Stimulated activated naive B cell treated with anti-CD40 and anti-IgM and Interleukin-4, amounts not matched to agents 10 μg/mL and 1 μg/mL and 100 μg/mL, for 72 hours (primary cell): ENCODE data around the gene MYT1.
"Not testable (repeated sequence)": the region's sequence is repeated elsewhere in the genome, so short reads cannot be mapped to it uniquely, and the experiment has no call there.

ENCODE experiments used
- ATAC-seq, 2 donors: fragments of 150-1000 bp; cut with Tn5 transposase; replicated peaks; 2 replicates each; pipeline ENCODE4 v1.10.0; 2021; ENCODE audit warnings: moderate library complexity in 1 of 2
- DNase-seq: peaks from one replicate; pipeline ENCODE4 v3.0.0; 2021
- H3K27ac Mint-ChIP-seq: one replicate; pipeline ENCODE4 v1.8.0; 2022; ENCODE audit warnings: mild to moderate bottlenecking, mixed read lengths
- H3K27me3 Mint-ChIP-seq, 2 donors: one replicate each; pipeline ENCODE4 v1.8.0; 2022; ENCODE audit warnings: mixed read lengths in 2 of 2
- H3K36me3 Mint-ChIP-seq, 2 donors: one replicate each; pipeline ENCODE4 v1.8.0; 2022; ENCODE audit warnings: mixed read lengths in 2 of 2, mild to moderate bottlenecking in 1 of 2
- H3K4me1 Mint-ChIP-seq, 2 donors: one replicate each; pipeline ENCODE4 v1.8.0; 2022; ENCODE audit warnings: mixed read lengths in 2 of 2, mild to moderate bottlenecking in 1 of 2
- H3K4me3 Mint-ChIP-seq, 2 donors: one replicate each; pipeline ENCODE4 v1.8.0; 2022; ENCODE audit warnings: mild to moderate bottlenecking in 2 of 2, mixed read lengths in 2 of 2, moderate library complexity in 1 of 2
- H3K9me3 Mint-ChIP-seq, 2 donors: one replicate each; pipeline ENCODE4 v1.8.0; 2022; ENCODE audit warnings: mixed read lengths in 2 of 2, mild to moderate bottlenecking in 1 of 2

The MYT1 gene

DNA sequence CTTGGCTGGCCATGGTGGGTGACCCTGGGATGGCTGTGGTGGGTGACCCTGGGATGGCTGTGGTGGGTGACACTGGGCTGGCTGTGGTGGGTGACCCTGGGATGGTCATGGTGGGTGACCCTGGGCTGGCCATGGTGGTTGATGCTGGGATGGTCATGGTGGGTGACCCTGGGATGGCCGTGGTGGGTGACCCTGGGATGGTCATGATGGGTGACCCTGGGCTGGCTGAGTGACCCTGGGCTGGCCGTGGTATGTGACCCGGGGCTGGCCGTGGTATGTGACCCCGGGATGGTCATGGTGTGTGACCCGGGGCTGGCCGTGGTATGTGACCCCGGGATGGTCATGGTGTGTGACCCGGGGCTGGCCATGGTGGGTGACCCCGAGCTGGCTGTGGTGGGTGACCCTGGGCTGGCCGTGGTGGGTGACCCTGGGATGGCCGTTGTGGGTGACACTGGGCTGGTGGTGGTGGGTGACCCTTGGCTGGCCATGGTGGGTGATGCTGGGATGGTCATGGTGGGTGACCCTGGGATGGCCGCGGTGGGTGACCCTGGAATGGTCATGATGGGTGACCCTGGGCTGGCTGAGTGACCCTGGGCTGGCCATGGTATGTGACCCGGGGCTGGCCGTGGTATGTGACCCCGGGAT, 70.8 kb downstream of the MYT1 start:
- ATAC-seq, DNase-seq, H3K4me3 Mint-ChIP-seq, H3K27me3 Mint-ChIP-seq, H3K36me3 Mint-ChIP-seq, H3K9me3 Mint-ChIP-seq, H3K27ac Mint-ChIP-seq: not testable (repeated sequence)
- peaks cover 9 to 15% of the 10 kb centered on the region in 2 donors for H3K4me1 Mint-ChIP-seq

DNA sequence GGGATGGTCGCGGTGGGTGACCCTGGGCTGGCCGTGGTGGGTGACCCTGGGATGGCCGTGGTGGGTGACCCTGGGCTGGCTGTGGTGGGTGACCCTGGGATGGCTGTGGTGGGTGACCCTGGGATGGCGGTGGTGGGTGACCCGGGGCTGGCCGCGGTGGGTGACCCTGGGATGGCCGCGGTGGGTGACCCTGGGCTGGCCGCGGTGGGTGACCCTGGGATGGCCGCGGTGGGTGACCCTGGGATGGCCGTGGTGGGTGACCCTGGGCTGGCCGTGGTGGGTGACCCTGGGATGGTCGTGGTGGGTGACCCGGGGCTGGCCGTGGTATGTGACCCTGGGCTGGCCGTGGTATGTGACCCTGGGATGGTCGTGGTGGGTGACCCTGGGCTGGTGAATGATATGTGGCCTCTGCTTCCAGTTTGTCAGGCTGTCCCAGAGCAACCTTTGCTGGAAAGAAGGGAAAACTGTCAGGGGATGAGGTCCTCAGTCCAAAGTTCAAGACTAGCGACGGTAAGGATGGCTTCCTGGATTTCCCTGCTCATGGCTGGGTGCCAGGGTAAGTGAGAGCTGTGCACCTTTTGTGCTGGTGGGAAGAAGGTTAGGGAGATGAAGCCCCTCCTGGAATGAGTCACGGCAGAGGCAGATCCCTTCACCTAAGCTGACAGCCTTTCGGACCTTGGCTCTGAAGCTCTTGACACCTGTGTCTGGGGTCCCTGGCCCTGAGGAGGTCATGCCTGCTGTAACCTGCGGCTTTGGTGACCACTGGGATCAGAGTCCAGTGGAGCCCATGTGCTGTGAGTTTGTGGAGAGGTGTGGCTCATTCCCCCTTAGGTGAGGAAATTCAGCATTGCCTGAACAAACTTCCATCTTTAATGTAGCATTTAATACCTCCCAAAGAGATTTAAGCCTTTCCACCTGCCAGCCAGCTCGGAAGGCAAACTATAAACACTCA, 72.2 kb downstream of the MYT1 start:
- Mint-ChIP-seq H3K4me3 (no peak overlapping the region), H3K27ac (no peak overlapping the region), H3K27me3 (peaks cover 0 to 6% of the 10 kb centered on the region in 2 donors), H3K9me3 (no peaks in the 10 kb centered on the region), H3K36me3 (no peaks in the 10 kb centered on the region), H3K4me1 (peaks cover 9 to 23% of the 10 kb centered on the region in 2 donors)
- ATAC-seq (no peak), DNase-seq (no peak)

DNA sequence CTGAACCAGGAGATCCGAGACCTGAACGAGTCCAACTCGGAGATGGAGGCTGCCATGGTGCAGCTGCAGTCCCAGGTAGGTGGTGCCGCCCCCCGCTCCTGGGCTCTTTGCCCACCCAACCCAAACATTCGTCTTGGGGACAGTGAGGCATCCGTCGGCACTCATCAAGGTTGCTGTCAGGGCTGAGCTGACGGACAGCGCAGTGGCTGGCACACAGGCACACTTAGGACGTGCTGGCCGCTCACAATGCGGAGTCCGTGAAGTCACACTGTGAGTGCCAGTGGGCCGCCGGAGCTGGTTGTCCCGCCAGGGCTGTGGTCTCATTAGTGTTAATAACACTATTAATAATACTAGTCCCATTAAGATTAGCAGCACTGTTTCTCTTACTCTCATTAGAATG, 73.1 kb downstream of the MYT1 start:
- DNase-seq, result no peak
- H3K27ac Mint-ChIP-seq, result no peak overlapping the region
- H3K4me3 Mint-ChIP-seq, result no peak overlapping the region
- peaks cover 11 to 28% of the 10 kb centered on the region in 2 donors for H3K4me1 Mint-ChIP-seq
- peaks cover 0 to 11% of the 10 kb centered on the region in 2 donors for H3K27me3 Mint-ChIP-seq
- H3K9me3 Mint-ChIP-seq, result no peaks in the 10 kb centered on the region
- H3K36me3 Mint-ChIP-seq, result no peaks in the 10 kb centered on the region
- ATAC-seq, result no peak

DNA sequence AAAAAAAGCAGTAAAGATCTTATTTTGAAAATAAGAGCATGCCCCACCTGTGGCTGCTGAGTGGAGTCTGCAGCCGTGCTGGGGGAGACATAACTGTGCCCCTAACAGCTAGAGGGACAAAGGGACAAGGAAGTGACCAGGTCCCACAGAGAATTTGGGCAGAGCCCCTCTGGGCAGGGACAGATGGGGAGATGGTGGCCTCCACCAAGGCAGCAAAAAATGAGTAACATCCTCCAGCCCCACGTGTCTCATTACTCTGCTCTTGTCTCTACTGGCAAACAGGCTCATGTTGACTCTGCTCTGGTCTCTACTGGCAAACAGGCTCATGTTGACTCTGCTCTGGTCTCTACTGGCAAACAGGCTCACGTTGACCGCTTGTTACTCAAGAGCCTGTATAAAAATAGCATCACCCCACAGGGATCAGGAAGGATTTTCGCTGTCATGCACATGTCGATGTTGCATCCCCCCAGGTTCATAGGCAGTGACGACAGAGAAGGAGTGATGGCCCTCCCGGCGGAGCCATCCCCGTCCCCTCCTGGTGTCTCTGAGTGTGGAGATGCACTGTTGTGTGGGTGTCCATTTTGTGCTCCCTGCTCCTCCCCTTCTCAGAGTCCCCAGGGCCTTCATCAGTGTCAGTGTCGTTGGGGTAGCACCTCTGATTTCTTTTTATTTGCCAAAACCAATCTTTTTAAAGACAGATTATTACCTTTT, 74.0 kb downstream of the MYT1 start:
- peaks cover 6 to 20% of the 10 kb centered on the region in 2 donors for H3K27me3 Mint-ChIP-seq
- no peak overlapping the region for H3K4me3 Mint-ChIP-seq
- H3K4me1 Mint-ChIP-seq, result peaks cover 13 to 31% of the 10 kb centered on the region in 2 donors
- ATAC-seq (no peak), DNase-seq (no peak)
- no peaks in the 10 kb centered on the region for H3K9me3 Mint-ChIP-seq
- peak overlapping the region; percentile 20 for H3K27ac Mint-ChIP-seq
- no peaks in the 10 kb centered on the region for H3K36me3 Mint-ChIP-seq

DNA sequence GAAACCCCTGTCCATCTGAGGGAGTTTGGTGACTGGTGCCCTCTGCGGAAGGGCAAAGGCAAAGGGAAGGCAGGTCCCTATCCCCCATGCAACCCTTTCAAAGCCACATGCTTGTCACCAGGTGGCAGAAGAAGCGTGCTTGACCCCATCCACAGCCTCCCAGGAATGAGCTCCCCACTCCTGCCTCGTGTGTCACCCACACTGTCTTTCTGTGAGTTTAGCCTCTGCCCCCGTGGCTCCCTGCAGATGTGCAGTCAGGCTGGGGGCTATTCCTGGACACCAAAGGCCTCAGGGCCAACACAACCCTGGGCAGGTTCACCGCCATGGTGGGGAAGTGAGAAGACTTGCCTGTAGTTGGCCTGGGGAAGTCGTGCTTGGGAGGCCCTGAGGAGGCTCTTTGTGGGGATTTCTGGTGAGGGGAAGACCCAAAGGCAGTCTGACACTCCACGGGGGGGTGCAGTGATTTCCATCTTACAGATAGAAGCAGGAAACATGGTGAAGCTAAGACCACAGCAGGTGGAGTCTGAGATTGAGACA, 74.7 kb downstream of the MYT1 start:
- H3K4me3 Mint-ChIP-seq, result no peak overlapping the region
- H3K27me3 Mint-ChIP-seq, result peaks cover 10 to 24% of the 10 kb centered on the region in 2 donors
- ATAC-seq (peak; percentile 97 to 98), DNase-seq (peak; percentile 70)
- H3K27ac Mint-ChIP-seq, result peak overlapping the region; percentile 67
- peaks cover 10 to 31% of the 10 kb centered on the region in 2 donors for H3K4me1 Mint-ChIP-seq
- H3K9me3 Mint-ChIP-seq, result no peaks in the 10 kb centered on the region
- no peaks in the 10 kb centered on the region for H3K36me3 Mint-ChIP-seq

DNA sequence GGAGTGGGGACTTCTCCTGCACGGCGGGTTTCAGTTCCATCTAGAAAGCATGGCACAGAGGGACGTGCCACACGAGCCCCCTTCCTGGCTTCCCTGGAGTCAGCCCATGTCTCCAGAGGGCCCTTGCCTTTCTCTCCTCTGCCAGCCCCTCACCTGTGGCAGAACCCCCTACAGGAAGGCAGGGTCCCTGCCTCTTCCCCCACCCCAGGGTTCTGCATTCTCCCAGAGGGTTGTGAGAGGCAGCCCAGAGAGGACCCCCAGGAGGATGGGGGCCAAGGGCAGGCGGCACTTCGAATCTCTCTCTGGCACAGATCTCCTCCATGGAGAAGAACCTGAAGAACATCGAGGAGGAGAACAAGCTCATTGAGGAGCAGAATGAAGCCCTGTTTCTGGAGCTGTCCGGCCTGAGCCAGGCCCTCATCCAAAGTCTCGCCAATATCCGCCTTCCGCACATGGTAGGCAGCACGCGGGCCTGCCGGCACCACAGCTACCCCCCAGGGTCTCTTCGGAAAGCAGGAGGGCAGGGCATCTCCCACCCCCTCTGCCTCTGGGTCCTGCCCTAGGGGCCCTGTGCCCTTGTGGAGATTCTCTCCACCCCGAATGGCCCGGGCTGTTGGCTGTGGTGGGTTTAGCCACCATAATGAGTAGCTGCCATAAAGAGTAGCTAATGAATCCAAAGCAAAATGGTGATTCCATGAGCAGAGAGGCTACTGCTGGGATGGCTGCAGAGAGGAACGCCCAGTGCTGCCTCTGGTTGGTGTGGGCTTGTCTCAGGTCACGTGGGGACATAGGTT, 75.4 kb downstream of the MYT1 start:
- DNase-seq (no peak), ATAC-seq (peak; percentile 7 to 8)
- Mint-ChIP-seq H3K27me3 (peaks cover 15 to 29% of the 10 kb centered on the region in 2 donors), H3K36me3 (no peaks in the 10 kb centered on the region), H3K27ac (peak overlapping the region; percentile 67), H3K4me3 (no peak overlapping the region), H3K9me3 (no peaks in the 10 kb centered on the region), H3K4me1 (peaks cover 10 to 31% of the 10 kb centered on the region in 2 donors)

DNA sequence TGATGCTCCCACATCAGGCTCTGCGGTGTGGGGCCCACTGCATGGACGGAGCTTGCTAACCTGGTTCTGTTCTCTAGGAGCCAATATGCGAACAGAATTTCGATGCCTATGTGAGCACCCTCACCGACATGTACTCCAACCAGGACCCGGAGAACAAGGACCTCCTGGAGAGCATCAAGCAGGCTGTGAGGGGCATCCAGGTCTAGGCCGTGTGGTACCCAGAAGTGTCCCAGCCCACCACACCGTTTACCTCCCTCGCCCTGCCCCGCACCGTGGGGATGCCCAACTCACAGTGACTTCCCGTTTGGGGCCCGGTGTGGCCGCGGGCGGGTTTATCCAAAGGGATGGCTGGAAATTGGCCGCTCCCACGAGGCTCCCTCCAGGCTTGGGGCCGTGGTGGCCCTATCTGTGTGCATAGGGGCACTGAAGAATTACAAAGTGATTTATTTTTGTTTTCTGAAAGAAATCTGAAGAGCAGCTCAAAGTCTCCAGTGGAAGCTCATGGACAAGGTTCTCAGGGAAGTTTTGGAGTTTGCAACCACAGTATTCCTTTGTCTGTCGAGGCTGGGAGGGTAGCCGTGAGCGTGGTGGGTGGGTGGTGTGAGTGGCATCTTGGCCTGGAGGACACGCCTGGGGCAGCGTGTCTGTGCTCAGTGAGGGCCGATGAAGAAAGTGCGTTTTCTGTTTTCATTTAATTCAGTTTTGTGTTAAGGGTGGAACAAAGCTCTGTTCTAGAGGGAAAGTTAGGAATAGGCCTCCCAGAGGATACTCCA, 76.2 kb downstream of the MYT1 start:
- Mint-ChIP-seq H3K27ac (no peak overlapping the region), H3K36me3 (no peaks in the 10 kb centered on the region), H3K27me3 (peaks cover 19 to 37% of the 10 kb centered on the region in 2 donors), H3K4me3 (no peak overlapping the region), H3K4me1 (peaks cover 10 to 31% of the 10 kb centered on the region in 2 donors), H3K9me3 (no peaks in the 10 kb centered on the region)
- DNase-seq (no peak), ATAC-seq (no peak)

DNA sequence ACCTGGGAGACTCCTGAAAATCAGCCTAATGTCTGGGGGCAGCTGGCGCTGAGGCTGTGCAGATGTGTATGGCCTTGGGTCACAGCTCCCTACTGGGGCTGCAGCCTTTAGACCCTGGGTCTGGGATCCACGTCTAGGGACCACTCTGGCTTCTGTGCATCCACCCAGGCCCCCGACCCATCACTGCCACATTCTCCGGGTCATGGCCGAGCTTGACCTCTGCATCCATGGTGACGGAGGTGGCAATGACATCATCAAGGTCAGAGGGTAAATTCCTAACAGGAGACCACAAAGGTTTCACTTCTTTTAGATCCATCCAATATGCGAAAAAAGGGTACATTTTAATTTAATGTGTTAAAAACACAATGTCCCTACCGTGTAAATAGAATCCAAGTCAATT, 76.8 kb downstream of the MYT1 start:
- Mint-ChIP-seq H3K27ac (no peak overlapping the region), H3K27me3 (peaks cover 24 to 43% of the 10 kb centered on the region in 2 donors), H3K4me1 (peaks cover 10 to 31% of the 10 kb centered on the region in 2 donors), H3K4me3 (no peak overlapping the region), H3K36me3 (no peaks in the 10 kb centered on the region), H3K9me3 (no peaks in the 10 kb centered on the region)
- no peak for ATAC-seq
- no peak for DNase-seq

DNA sequence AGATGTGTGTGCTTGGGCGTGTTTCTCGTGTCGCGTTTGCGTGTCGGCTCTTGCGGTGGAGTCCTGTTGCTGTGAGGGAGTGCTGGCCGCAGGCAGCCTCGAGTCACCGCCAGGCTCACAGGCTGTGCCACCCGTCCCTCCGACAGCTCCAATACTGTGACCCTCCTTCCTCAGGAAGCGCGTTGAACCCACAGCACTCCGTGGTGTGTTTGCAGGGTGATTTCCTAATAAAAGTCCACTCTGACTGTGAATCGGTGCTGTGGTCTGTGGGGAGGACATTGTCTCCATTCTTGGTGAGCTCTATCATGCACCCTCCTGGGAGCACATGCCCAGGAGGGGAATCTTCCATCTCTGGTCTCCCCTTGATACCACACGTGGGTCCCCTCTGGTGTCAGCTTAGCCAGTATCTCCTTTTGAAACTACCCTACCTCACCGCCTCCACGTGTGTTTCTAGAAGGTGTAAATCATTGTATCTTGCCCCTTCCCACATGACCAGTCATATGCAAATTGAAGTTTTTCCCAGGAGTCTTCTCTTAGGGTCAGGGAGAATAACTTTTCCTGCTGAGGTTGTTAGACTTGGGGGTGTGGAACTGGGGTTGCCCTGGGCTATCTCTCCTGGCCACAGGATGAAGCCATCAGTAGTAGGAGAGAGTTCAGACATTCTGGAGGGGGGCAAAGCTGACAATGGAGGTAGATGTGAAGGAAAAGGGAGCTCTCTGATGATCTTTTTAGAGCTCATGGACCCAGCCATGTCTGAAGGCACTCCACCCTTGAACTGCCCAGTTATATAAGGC, 77.9 kb downstream of the MYT1 start:
- Mint-ChIP-seq H3K4me1 (peaks cover 8 to 31% of the 10 kb centered on the region in 2 donors), H3K4me3 (no peak overlapping the region), H3K9me3 (no peaks in the 10 kb centered on the region), H3K27me3 (peaks cover 34 to 49% of the 10 kb centered on the region in 2 donors), H3K27ac (no peak overlapping the region), H3K36me3 (no peaks in the 10 kb centered on the region)
- DNase-seq (no peak), ATAC-seq (no peak)

DNA sequence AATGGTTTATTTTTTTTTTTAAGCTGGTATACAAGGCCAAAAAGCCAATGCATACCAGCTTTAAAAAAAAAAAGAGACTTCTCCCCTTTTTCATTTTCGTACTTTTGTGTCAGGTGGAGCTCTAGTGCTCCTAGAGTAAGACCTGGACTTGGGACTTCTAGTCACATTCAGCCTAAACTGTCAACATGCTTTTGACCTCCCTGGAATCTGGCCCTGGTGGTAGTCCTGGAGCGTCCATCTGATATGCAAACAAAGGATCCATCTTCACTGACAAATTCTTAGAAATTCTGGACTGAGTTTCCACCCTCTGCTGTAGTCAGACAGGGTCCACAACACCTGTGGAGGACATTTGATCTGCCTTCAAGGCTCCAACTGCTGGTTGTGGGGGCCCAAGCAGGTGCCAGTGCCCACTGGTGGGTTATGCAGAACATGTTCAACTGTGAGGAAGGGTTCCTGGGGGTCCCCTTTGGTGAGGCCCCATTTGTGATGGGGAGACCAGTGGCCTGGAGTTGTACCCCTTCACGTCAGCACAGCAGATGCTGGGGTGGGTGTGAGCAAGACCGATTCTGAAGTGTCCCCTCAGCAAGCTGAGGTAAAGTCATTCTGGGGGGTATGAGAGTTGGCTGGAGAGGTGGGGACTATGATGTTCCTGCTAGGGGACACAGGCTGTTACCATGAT, 78.7 kb downstream of the MYT1 start:
- Mint-ChIP-seq H3K4me3 (no peak overlapping the region), H3K4me1 (peaks cover 8 to 31% of the 10 kb centered on the region in 2 donors), H3K9me3 (no peaks in the 10 kb centered on the region), H3K27me3 (peaks cover 38 to 53% of the 10 kb centered on the region in 2 donors), H3K36me3 (no peaks in the 10 kb centered on the region), H3K27ac (no peak overlapping the region)
- no peak for DNase-seq
- ATAC-seq, result no peak

DNA sequence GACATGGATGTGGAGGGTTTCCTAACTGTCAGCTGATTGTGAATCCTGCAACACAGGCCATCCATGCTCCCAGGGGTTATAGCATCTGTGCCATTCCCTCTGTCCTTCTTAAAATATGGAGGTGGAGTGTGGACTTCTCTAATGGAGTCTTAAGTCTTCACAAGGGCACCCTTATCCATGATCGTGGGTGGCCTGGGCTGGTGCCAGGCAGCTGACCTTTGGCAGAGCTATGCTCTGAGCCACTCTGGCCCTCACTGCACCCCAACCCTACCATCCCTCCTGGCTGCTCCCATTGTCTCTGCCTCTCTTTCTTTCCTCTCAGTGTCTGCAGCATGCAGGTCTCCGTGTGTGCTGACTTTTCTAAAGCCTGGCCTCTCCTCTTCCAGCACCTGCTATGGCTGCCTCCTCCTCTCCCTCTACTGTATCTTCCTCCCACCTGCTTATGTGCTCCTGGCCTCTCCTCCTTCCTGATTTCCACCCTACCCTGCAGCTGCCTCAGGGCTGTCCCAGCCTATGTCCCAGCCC, 80.1 kb downstream of the MYT1 start:
- Mint-ChIP-seq H3K27ac (no peak overlapping the region), H3K4me1 (peaks cover 4 to 23% of the 10 kb centered on the region in 2 donors), H3K9me3 (no peaks in the 10 kb centered on the region), H3K36me3 (no peaks in the 10 kb centered on the region), H3K4me3 (no peak overlapping the region), H3K27me3 (peaks cover 38 to 53% of the 10 kb centered on the region in 2 donors)
- DNase-seq (no peak), ATAC-seq (no peak)
